GM18870 (cell line): ENCODE results near the gene PTCD1.

ENCODE experiments used
- ATAC-seq: cut with Tn5 transposase; IDR thresholded peaks from one replicate; pipeline ENCODE4 v1.9.1; 2021; ENCODE audit warnings: moderate library complexity; ENCODE audit not compliant: unreplicated experiment

Gene PTCD1

DNA sequence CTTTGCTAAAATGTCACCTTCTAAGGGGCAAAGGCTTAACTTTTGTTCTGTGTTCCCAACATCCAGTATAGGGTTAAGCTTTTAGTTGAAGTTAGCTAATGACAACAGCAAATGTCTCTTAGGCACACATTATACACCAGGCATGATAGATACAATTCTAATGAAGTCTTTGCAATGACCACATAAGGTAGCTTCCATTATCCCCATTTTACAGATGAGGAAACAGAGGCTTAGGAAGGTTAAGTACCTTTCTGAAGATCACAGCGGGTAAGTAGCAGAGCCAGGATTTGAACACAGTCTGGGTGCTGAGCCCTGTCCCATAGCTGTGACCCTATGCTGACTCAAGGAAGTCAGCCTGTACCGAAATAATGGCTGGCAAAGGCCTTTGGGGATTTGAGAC is 28.0 kb downstream of the PTCD1 start:
- ATAC-seq, result no peak

DNA sequence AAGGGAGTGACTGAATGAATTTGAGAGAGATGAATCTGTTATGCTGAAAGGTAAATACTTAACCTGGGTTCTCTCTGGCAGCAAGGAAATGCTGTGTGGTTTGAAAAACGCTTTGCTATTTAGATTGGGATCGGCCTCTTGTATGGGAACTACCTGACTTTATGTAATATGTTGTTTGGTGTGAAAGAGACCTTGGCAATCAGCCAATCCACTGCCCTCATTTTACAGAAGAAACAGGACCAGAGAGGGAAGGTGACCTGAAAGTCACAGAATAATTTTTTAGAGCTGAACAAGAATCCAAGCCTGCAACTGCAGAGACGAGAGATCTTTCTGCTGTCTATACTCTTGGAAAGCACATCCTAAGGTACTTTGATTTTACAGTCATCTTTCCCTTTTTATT is 28.8 kb downstream of the PTCD1 start:
- no peak for ATAC-seq

DNA sequence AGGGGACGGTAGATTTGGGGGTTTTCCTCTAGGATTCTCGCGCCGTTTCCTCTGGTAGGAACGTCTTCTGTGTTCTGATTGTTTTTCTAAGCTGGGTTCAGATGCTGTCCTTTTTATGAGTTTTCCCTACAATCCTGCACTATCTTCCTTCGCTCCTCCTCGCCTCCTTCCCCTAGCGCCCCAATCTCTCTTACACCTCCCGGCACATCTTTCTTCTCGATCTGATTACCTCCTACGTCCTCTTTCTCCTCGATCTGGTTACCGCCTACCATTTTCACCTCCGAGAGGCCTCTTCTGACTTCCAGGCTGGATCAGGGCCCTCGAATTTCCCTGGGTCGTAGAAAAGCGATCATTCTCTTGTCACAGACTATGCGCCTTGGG is 29.4 kb downstream of the PTCD1 start:
- ATAC-seq, result no peak

DNA sequence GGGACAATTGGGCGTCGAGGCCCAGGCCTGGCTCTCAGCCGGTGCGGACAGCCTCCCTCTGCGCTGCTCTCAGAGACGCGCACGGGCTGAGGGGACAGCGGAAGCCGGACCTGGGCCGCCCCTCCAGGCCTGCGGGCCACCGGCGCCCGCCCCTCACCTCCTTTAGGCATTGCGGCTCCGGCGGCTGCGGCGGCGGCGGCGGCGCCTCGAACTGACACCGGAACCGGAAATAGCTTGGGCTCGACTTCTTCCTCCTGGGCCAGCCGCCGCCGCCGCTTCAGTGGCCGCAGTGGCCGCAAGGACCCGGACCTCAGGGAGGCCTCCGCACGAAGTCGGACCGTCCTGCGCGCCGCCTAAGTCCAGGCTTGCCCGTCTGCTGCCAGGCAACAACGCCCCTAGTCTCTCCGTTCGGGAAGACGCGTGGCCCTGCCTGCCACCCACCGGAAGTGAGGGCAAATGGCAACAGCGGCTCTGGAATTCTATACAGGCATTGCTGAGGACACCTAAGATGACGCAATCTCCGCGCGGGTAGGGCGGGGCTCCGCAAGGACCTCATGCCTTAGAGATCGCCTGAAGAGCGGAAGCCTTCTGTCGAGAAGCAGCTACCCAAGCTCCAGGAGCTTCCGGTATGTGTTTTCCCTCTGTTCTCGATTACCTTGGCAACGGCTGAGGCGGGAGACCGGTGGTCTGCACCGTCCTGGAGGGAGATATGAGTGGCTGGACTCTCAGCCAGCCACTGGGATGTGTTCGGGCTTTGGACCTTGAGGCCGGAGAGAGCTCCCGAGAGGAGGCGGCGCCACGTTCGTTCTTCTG is 30.0 kb downstream of the PTCD1 start, which contains the start of the genes BUD31 and PDAP1:
Gene BUD31, plus strand, starts transcription at position 591 of the 813 bp plus-strand sequence. CDS start 2,124 bp downstream, outside the sequence.
Gene PDAP1, minus strand, starts transcription at position 219 of the 813 bp plus-strand sequence. Its CDS starts 49 bp downstream, at position 170.
- ATAC-seq, result peak; percentile 83

DNA sequence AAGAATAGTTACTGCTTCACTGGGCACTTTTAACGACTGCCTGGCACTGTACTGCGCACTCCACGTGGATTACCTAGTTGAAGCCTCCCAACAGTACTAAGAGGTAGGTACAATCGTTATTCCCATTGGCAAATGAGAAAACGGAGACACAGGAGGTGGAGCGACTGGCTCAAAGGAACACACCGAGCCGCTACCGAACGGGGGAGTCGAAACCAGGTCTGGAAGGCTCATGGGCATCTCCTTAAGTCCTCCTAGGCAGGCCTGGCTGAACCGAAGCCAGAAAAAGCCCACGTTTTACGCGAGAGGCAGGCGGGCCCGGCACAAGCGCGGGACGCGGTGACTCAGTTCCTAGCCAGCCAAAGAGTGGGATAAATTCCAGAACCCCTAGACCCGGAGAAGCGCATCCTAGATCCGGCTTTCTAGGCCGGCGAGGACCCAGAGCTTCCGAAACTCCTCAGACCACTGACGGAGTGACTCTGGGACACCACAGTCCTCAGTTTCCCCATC is 30.7 kb downstream of the PTCD1 start:
- ATAC-seq, result peak; percentile 18

DNA sequence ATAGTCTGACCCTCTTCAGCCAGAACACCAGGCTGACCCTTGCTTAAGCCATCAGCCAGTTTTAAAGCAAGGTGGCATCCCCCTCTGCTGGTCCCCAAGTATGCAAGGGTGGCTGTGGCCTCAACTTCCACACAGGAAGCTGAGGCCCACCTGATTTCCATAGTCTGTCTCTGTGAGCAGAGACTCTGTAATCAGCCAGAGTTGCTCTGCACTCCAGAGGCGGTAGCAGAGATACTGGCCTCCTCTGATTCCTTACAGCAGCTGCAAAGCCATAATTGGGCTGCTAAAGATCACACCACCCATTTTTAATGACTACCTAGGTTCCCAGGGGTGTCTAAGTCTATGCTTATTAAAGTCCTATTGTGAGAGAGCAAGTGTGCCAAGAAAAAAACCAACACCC is 32.0 kb downstream of the PTCD1 start:
- ATAC-seq, result no peak

DNA sequence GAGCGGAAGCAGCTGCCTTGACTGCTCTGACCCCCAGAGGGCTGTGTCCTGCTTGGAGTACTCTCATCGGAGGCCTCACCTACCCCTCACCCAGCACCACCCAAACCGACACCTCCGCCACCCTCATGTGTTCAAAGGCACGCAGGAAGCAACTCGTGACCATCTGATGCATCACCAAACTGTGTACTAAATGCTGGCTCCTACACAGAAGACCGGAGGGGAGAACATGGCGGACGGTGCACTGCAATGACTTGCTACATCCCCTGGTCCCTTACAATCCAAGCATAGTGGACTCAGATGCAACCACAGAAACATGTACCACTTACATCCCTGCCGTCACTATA is 33.6 kb downstream of the PTCD1 start:
- ATAC-seq, result no peak

DNA sequence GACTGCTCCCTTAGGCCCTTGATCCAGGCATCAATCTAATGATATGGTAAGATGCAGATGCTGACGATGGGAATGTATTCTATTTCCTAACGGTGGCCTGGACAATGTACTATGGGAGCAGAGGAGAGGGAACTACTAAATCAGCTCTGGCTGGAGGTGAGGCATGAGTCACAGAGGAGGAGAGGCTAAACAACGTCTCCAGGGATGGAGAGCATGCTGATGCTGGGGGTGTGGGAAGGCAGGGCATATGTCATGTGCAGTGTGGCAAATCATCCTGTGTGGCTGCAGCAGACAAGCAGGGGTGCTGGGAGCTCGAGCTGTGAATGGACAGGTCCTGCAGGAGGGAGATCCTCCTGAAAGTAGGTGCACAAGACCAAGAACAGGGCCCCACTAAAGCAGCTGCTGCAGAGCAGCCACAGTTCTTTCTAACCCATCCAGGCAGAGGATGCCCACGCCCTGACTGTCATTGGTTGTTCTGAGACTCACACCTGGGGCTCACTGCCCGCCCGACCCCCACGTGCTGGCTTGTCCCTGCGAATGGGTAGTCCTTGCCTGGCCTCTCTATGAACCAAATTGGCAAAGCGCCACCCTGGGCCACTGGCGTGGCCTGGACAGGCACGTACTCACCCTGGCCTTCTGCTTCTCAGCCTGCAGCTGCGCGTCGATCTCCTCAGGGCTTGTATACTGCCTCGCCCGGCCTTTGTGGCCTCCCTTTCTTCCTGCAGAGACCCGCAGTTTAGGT is 34.2 kb downstream of the PTCD1 start:
- ATAC-seq, result no peak

DNA sequence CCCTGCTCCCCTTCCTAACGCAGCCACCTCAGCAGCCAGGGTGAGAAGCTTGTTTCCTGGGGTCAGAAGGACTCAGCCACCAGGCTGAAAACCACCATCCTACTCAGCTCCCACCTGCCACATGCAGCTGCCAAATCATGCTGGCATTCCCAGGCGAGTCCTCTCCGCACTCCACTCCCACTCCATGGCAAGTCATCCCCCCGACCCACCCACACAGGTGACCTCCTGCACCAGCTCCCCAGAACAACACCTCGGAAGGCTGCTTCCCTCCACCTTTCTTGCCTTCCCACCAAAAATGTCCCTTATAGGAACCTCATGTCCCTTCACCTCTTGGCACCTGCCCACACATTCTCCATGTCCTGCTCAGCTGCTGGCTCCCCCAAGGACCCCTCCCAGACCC is 34.8 kb downstream of the PTCD1 start:
- no peak for ATAC-seq

DNA sequence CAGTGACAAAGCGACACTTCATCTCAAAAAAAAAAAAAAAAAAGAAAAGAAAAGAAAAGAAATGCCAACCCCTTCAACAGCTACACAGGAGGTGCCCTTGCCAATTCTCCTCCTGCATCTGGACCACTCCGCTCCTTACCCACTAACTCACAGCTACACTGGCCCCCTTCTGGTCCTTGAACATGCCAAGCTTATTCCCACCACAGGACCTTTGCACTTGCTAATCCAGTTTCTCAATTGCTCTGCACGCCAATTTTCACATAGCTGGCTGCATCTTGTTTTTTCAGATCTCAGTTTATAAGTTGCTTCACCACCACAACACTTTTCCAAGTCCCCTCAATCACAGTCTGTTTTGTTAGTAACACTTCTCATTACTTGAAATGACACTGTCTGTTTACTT is 35.7 kb downstream of the PTCD1 start:
- ATAC-seq, result no peak

DNA sequence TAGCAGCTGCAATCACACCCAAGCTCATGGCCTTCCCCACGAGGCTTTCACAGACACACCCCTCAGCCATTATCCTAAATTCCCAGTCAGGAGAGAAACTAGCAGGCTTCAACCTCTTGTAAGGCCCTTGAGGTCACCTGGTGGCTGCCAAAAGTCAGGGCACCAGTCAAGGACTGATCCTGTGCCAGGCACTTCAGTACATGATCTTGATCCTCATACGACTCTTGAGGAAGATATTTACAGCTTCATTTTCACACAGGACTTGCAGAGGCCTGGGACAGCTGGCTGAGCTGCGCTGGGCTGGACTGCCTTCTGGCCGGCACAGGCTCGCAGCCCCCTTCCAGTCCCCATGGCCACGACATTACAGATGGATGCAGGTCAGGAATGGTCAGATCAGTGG is 39.0 kb downstream of the PTCD1 start:
- ATAC-seq, result no peak

DNA sequence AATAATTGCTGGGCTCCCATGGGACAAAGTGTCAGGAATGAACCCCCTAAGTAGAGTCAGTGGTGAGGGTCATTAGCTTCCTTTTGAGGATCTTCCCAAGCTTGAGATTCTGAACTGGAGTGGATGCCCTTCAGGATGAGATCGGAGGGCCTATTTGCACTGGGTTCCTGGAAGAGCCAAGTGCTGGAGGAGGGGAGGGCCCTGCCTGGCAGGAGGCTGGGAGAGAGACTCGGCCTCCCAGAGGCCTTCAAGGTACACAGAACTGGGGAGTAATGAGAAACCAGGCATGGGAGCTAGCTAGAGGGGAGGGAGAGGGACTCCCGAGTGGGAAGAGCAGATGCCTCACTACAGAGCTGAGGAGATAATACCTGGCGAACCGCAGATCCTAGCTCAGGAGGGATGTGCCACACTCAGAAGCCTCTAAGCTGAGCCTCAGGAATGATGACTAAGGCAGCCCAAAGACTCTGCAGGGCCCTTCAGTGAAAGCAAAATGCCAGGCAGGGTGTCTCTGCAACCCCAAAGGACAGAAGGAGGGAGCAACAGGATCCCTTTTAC is 39.6 kb downstream of the PTCD1 start:
- no peak for ATAC-seq

DNA sequence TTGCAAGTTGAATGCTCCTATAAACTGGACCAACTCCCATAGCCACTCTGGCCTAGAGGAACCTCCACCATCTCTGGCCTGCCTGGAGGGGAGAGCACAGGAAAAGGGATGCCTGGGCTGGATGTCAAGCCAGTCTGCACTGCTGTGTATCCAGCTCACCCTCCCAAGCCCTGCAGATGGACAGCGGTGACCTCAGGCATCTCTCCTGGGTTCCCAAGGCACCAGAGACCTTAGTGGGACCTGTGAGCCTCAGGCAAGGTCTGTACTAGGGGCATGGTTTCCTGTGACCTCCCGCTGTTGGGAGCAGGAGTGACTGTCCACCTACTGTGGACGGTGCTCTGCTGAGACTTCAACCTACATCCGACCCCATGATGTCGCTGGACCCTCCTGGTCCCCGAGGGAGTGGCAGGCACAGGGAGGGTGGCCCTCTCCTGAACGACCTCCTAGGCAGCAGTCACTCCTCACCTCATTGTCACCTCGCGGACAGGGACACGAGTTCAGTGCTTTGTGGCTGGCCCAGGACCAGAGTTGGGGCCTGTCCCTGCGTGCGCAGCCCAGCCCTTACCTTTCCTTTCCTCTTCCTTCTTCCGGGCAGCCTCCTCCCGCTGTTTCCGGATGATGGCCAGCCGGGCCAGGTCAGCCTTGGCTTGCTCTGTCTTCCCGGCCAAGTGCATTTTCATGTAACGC is 41.2 kb downstream of the PTCD1 start:
- ATAC-seq, result no peak

DNA sequence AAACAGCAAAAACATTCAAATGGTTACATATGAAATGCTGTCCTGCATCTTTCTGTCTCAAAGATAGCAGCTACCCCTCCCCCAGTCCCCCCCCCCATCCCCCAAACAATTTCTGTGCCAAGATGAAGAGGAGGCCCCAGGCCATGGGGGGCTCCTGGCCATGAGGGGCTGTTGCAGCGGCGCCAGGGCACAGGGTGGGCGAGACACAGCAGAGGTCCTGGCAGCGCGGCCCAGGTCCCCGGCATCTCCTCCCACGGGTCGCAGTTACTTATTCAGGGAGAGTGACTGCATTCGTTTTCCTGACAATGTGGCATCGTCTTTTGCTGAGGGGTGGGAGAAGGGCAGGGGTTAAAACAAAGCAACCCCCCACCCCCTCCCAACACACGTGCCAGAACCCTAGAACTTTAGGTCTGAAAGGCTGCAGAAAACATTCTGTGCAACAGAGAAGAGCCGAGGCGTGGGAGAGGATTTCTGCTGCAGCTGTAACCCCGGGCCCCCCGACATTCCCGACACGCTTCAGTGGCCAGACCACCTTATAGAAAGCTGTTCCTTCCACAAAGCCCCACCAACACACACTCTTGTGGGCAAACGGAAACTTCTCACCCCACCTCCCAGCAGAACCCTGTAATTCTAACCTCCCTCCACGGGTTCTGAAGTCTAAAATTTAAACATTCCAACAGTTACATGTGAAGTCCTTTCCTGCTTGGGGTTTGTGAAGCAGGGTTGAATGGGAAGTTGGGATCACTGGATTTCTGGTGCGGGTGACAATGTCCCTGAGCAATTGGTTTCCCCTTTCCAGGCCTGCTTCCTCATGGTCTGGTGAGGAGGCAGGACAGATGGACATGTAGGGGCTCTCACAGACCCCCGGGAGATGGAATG is 41.9 kb downstream of the PTCD1 start:
- no peak for ATAC-seq

DNA sequence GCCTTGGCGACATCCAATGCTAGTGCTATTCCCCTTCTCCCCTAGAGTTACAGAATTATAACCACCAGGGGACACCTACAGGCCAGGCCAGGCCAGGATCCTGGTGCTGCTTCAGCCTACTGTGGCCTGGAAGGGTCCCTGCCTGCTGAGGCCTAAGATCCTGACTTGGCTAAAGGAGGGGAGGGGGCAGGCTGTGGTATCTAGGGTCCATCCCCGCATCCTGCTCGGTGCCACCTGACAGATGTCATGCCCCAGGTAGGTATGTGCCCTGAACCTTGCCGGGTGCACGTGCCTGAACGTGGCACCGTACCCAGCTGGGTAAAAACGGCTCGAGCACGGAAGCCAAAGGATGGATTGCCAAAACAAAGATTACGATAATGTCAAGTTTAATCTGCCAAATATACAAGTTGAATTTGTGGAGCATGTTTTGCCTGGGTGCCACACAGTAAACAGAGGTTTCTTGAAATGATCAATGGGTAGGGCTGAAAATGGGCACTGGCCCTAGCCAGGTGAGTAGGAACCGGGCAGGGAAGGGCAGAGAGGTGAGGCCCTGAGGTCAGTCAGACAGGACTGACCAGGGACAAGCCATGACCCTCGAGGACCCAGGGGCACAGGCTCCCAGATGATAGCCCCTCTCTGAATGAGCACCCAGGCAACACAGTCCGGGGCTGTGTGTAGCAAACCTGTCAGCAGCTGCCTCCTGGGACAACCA is 42.8 kb downstream of the PTCD1 start:
- no peak for ATAC-seq

DNA sequence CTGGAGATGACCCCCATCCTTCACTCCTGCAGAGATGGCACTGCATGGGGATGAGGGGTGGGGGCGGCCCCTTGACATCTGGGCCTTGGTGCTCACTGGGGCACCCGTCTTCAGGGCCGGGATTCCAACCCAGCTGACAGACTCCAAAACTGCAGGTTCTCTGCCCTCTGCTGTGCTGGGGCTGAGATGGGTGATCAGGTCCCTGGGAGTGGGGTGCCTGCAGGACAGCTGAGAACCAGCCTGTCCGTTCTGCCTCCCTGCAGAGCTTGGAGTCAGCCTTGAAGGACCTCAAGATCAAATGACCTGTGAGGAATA is 44.5 kb downstream of the PTCD1 start:
- no peak for ATAC-seq

DNA sequence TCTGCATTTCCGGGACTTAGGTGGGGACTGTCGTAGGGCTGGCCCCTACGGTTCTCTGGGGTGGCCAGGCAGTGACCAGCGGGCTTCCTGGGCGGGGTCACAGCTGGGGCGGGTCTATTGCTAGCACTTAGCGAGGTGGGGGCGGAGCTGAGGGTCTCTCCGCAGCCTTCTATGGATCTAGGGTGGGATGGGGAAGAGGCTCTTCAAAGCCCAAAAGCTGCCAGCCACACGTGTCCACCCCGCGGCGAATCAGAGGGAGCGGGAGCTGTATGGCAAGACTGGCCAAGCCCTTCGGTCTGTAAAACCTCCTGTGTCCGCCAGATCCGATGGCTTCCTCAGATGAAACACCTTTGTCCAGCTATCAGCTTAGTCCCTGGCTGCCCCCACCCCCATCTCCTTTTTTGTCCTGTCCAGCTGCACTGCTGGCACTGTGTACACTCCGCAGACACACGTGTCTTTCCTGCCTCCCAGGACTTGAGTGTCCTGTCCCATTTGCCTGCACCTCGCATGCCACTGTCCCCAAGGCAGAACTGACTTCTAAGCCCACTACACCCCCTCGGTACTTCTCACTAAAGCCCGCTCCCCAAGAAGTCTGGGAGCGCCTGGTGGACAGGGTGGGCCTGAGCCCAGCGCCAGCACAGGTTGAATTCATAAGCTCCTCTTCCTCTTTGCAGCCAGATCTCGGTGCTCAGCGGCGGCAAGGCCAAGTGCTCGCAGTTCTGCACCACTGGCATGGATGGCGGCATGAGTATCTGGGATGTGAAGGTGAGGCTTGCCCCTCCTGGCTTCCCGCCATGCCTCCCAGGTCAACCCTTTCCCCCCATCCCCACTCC is 45.0 kb downstream of the PTCD1 start:
- no peak for ATAC-seq

DNA sequence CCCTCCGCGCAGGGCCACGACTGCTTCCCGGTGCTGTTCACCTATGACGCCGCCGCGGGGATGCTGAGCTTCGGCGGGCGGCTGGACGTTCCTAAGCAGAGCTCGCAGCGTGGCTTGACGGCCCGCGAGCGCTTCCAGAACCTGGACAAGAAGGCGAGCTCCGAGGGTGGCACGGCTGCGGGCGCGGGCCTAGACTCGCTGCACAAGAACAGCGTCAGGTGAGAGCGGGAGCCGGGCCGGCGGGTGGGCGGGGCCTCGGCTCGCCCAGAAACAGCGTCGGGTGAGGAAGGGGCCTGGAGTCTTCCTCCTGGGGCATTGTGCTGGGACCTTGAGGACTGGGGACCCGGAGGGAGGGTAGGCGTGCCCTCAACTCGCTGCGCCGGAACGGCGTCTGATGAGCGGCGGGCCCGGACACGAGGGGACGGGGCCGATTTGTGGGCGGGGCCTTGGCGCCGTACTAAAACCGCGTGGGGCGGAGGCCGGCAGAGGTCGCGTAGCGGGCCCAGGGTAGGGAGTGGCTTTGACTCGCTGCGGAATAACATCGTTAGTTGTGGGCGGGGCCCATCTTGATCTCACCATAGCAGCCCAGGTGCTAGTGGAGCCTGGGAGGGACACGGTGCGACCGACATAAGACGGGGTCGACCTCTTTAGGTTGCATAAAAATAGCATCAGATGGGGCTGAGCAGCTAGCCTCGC is 45.8 kb downstream of the PTCD1 start:
- no peak for ATAC-seq
